Measurements from ENCODE around the gene PMS1.

DNA sequence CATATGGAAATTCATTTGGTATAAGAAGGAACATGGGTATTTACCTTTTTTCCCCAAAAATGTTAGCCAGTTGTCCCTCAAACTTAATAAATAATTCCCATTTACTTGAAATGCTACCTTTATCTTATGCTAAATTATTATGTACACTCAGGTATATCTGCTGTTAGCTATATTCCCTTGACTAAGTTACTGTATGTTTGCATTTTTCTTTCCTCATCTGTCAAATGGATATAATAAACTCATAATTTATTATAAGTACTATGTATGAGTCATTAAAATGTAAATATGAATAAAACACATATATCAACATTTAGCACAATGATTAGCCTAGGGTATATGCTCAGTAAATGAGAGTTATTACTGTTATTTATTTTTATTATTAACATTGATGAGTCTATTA is 117.4 kb downstream of the PMS1 start:
- TF ChIP-seq, protein P1, sequence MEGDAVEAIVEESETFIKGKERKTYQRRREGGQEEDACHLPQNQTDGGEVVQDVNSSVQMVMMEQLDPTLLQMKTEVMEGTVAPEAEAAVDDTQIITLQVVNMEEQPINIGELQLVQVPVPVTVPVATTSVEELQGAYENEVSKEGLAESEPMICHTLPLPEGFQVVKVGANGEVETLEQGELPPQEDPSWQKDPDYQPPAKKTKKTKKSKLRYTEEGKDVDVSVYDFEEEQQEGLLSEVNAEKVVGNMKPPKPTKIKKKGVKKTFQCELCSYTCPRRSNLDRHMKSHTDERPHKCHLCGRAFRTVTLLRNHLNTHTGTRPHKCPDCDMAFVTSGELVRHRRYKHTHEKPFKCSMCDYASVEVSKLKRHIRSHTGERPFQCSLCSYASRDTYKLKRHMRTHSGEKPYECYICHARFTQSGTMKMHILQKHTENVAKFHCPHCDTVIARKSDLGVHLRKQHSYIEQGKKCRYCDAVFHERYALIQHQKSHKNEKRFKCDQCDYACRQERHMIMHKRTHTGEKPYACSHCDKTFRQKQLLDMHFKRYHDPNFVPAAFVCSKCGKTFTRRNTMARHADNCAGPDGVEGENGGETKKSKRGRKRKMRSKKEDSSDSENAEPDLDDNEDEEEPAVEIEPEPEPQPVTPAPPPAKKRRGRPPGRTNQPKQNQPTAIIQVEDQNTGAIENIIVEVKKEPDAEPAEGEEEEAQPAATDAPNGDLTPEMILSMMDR (IDR thresholded peaks at IDR 0.05 in 2 of 3, conservative IDR thresholded peaks at IDR 0.05 in 1 of 3; ENCODE audit: insufficient read depth in 2 of 3, low read depth in 1 of 3, low read length in 3 of 3), result no peak
- TF ChIP-seq POLR2A (conservative IDR thresholded peaks at IDR 0.05) (no peak), HNRNPLL (IDR thresholded peaks at IDR 0.05; ENCODE audit: low read depth, low read length, poor library complexity, severe bottlenecking) (no peak), CREM (IDR thresholded peaks at IDR 0.05; ENCODE audit: low read depth) (no peak), NFIC (IDR thresholded peaks at IDR 0.05) (no peak), CLOCK (CRISPR knock-in tag; IDR thresholded peaks at IDR 0.05; ENCODE audit: borderline replicate concordance) (no peak), GATAD2A (IDR thresholded peaks at IDR 0.05) (no peak)
